GM10847 (cell line): ENCODE data around the gene ARMCX2.

ENCODE experiments used
- POLR2A ChIP-seq: IDR thresholded peaks from 2 replicates; pipeline ENCODE4 v1.6.1; 2011; ENCODE audit not compliant: insufficient read length; ENCODE audit errors: extremely low read depth

Gene ARMCX2

DNA sequence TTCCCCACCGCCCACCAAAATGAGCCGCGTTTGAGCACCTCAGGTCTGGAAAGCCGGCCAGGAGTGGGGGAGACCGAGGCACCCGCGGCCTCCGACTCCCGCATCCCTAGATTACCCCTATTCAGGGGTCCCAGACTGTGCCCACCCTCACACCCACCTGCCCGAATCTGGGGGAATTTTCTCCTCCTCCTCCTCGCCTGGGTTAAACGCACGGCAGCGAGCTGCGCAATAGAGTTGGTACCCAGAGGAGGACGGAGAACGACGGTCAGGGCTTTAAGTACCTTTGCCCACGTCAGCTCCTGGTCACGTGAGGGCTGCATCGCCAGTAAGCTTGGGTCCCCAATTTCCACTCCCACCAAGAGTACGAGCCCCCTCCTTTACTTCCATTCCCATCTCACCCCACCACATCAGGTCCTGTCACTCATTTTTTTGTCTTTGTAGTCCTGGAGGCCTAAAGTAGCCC is at the start of gene ARMCX2:
Gene ARMCX2, minus strand, starts transcription at position 250 of the 463 bp plus-strand sequence. CDS start 2,262 bp downstream, outside the sequence.
- TF ChIP-seq POLR2A = no peak

DNA sequence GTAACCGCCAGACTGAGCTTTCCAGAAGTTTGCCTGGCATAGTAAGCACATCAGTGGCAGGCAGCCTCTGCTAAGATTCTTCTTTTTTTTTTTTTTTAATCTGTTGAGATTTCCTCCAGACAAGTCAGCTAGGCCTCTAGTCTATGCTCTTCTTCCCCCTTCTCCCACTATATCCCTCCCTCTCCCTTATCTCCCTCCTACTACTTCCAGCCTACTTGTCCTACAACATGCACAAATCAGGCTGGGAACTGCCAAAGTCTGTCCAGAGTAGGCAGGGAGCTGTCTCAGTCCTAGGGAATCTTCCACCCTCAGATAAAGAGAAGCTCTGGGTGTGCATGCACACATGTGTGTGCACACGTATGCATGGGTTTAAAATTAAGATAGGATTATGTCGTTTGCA is 49.7 kb upstream of the ARMCX2 start:
- TF ChIP-seq POLR2A = no peak

DNA sequence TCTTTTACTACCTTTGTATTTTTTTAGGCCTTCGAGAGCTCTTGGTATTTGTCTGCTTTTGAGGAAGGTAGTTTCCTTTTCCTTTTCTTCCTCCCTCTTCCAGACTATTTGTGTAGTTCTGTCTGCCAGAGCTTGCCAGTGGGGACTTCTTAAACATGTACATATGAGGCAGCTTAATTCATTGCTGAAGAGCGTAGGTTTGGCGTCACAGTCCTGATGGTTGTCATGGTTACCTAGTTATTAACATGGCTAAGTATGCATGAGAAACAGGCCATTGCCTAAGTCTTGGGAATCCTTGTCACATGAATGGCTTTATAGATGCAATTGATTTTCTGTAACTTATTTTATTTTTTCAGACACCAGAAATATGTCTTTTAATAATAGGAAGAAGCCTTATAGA is 48.5 kb upstream of the ARMCX2 start:
- TF ChIP-seq POLR2A = no peak

- no peak for TF ChIP-seq POLR2A
Observed at GRCh38 chrX:101693476-101693875, 33.8 kb upstream of the ARMCX2 start.

GRCh38 chrX:101691835-101692234 is 32.2 kb upstream of the ARMCX2 start:
- TF ChIP-seq POLR2A = no peak

GRCh38 chrX:101686574-101686973 is 26.9 kb upstream of the ARMCX2 start:
- no peak for TF ChIP-seq POLR2A

DNA sequence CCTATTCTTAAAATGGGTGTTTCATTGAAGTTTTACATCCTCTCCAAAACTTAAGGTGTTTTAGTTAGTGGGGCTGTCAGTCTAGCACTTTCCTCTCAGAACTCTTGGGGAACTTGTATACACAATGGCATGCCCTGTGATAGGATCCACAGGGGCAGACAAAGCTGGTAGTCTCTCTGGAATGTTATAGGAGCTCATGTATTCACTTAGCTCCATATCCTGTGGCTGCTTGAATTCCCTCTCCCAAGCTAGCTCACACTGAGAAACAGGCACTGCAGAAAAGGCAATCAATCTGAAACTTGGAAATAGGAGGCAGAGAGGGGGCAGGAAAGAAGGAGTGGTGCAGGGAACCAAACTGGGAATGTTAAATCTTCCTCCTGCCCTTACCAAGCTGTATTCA is 26.3 kb upstream of the ARMCX2 start:
- TF ChIP-seq POLR2A = no peak

GRCh38 chrX:101682723-101683122 is 23.1 kb upstream of the ARMCX2 start:
- TF ChIP-seq POLR2A = no peak

- no peak for TF ChIP-seq POLR2A
Observed at GRCh38 chrX:101677028-101677427, 17.4 kb upstream of the ARMCX2 start.

DNA sequence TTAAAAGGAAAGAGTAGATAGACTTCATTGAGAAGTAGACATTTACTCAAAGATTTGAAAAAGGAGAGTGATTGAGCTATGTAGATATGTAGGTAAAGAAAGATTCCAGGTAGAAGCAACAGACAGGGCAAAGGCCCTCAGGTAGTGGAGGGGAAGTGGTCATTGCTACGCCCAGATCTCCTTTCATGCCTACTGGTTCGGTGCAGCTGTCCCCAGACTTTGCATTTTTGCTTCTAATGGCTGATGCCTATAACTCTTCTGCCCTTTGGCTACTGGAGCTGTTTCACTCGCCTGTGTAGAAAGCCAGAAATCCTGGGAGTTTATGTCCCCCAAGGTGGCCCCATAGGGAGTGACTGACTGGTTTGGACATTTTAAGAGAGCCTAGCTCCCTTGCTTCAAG is 16.9 kb upstream of the ARMCX2 start:
- no peak for TF ChIP-seq POLR2A

- TF ChIP-seq POLR2A = no peak
Observed at GRCh38 chrX:101668143-101668542, 8.5 kb upstream of the ARMCX2 start.

DNA sequence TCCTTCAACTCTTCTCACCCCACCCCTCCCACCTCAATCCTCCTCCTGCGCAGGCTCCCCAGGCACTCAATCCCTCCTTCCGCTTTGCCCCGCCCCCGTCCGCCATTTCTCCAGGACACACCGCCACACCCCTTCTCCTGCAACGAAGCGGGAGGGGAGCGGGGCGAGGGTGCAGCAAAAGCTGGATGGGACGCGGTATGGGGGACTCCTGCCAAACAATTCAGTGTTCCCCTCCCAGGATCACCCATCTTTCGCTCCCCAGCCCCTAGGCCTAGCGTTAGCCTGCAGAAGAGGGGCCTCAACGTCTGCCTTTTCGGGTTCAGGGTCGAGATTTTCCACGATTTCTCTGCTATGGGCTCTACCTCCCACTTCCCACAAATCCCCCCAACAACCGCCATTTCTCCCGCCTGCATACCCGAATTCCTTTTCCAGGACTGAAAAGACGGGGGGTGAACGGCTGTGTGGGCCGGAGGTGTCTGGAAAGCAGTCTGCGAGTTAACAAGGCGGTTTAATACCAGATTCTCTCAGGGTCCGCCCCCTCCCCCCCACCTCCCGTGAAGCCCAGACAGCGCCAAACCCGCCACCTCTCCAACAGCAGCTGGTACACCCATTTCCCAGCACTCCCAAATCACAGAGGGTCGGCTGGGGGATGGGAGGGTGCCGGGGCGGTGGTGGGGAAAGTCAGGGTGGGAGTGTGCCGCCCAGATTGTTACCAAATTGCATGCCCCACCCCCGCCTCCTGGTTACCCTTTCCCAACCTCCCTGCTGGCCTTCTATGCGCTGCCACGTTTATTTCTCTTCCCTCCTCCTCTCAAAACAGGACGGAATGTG is 774 bp downstream of the ARMCX2 start:
- no peak for TF ChIP-seq POLR2A

GRCh38 chrX:101657495-101657894 is 2.2 kb downstream of the ARMCX2 start:
- no peak for TF ChIP-seq POLR2A

DNA sequence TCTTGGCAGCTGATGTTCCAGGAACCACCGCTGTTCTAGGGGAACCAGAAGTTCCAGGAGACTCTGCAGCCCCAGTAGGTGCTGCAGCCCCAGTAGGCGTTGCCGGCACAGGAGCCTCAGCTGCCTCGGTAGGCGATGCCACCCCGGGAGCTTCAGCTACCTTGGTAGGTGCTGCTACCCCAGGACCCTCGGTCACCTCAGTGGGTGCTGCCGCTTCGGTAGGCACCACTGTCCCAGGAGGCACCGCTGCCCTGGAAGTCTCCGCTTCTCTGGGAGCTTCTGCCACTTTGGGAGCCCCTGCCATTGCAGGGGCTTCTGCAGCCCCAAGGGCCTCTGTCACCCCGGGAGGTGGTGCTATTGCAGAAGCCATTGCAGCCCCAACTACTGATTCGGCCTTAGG is 2.8 kb downstream of the ARMCX2 start:
- TF ChIP-seq POLR2A = no peak

DNA sequence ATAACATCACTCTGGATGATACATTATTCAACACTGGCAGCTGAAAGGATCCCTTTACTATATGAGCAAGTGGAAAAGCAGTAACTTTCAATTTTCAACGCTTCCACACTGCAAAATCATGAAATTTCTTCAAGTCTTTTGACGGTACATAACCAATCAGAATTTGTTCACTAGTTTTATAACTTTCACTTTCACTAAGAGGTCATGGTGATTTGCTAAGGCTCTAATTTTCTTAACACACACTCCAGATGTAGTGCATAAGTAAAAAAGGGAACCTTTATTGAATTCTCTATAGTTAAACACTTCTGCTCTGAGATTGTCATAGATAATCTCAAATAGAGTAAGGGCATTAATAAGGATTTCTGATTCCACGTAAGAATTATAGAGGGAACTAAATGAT is 4.1 kb downstream of the ARMCX2 start:
- TF ChIP-seq POLR2A = no peak

- no peak for TF ChIP-seq POLR2A
Observed at GRCh38 chrX:101642093-101642492, 17.6 kb downstream of the ARMCX2 start.

- TF ChIP-seq POLR2A = no peak
Observed at GRCh38 chrX:101639583-101639982, 20.1 kb downstream of the ARMCX2 start.
